SK-N-MC (cell line): ENCODE results near the gene CENPU.

Experiments used
- EZH2 ChIP-seq: fragments of 200-600 bp; sonication (generic); IDR thresholded peaks from one replicate; pipeline ENCODE4 v1.6.1; 2017; ENCODE audit warnings: antibody characterized with exemption
- FOXP2 ChIP-seq: optimal IDR thresholded peaks from 2 replicates; pipeline ENCODE3; 2011; ENCODE audit warnings: mild to moderate bottlenecking, moderate library complexity; ENCODE audit not compliant: insufficient read depth; ENCODE audit errors: extremely low read length, control extremely low read depth
- POLR2AphosphoS5 ChIP-seq: IDR thresholded peaks from 2 replicates; pipeline ENCODE4 v1.6.1; 2012; ENCODE audit warnings: mild to moderate bottlenecking, low read depth, low read length, borderline replicate concordance

- TF ChIP-seq POLR2AphosphoS5 (no peak), EZH2 (no peak), FOXP2 (no peak)
These were observed 82.0 kb downstream of the CENPU start for GRCh38 chr4:184651899-184652298.
